ENCODE results near the gene CCL27. TPM values are rescaled to one million over a fixed set of nuclear protein-coding genes. Genes with fewer than 3 reads are reported as not detected.

Gene CCL27
- total and polyA plus RNA-seq, 7 donors, result 0.63 TPM; not detected in 6

DNA sequence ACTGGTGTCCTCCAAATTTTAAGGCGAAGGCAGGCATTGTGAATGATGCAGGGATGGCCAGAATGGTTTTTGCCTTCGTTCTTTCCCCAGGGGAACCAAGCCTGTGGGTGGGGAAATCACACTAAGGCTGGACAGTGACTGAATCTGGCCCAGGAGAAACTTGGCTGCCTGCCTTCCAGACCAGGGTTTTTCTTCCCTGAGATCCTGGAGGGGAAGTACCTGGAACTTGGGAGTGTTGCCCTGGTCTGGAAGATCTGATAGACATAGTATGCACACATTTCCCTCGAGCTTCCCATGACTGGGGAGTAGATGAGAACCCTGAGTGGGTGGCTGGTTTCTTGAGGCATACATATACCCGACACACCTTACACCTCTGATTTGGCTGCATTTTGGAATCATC is 11.1 kb downstream of the CCL27 start:
- H3K27ac ChIP-seq, result peak overlapping the region; percentile 83 to 91 (median 88)
- peak overlapping the region; percentile 43 to 56 (median 50) for H3K4me3 ChIP-seq
- H3K27me3 ChIP-seq, result no peaks in the 10 kb centered on the region
- intact Hi-C loops (cut with DNase I), result loop anchor here (5.0 kb wide), 1 partner anchor 341 kb away; no protein-coding TSS in a partner anchor
- no peaks in the 10 kb centered on the region for H3K9me3 ChIP-seq
- 42 to 66% methylated on average over 4 of the region's 4 CpGs for WGBS, 2 donors
- peak; percentile 81 for DNase-seq
- H3K4me1 ChIP-seq, result peaks cover 0 to 80% (median 70%) of the 10 kb centered on the region in 4 donors
- peaks cover 5 to 29% (median 14%) of the 10 kb centered on the region in 4 donors for H3K36me3 ChIP-seq
- no peak for TF ChIP-seq CTCF (IDR thresholded peaks at IDR 0.05)
- TF ChIP-seq EP300 (IDR thresholded peaks at IDR 0.05), result no peak
- no peak for TF ChIP-seq POLR2AphosphoS5 (IDR thresholded peaks at IDR 0.05)
- no peak for TF ChIP-seq POLR2A (IDR thresholded peaks at IDR 0.05)

DNA sequence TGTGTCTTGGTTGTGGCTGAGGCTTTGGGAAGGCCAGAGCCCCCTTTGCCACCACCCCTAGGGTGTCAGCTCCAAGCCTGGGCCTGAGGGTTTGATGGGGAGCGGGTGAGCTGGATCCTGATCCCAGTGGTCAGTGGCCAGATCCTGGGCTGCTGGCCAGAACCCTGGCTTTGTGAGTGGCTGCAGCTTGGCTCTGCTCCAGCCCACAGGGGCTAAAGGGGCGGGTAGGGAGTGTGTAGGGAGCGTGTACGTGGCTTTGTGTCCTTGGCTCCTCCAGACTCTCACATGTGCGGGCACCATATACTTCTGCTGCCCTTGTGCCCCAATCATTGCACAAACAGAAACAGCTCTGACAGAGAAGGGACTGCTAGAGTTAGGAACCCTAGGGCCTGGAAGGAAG is 11.6 kb downstream of the CCL27 start:
- 86 to 87% methylated on average over 5 of the region's 5 CpGs for WGBS, 2 donors
- no peak for TF ChIP-seq CTCF (IDR thresholded peaks at IDR 0.05)
- no peak for TF ChIP-seq POLR2A (IDR thresholded peaks at IDR 0.05)
- TF ChIP-seq EP300 (IDR thresholded peaks at IDR 0.05), result no peak
- no peak for TF ChIP-seq POLR2AphosphoS5 (IDR thresholded peaks at IDR 0.05)
- Histone ChIP-seq H3K27ac (peak overlapping the region; percentile 83 to 91 (median 88)), H3K27me3 (no peaks in the 10 kb centered on the region), H3K36me3 (peaks cover 5 to 29% (median 14%) of the 10 kb centered on the region in 4 donors), H3K4me1 (peaks cover 0 to 80% (median 75%) of the 10 kb centered on the region in 4 donors), H3K9me3 (no peaks in the 10 kb centered on the region), H3K4me3 (no peak overlapping the region)
- no peak for DNase-seq
- intact Hi-C loops (cut with DNase I), result loop anchor here (5.0 kb wide), 1 partner anchor 341 kb away; no protein-coding TSS in a partner anchor

GRCh38 chr9:34648673-34649072 is 13.8 kb downstream of the CCL27 start:
- no peak for DNase-seq
- Histone ChIP-seq H3K4me1 (peaks cover 0 to 59% (median 55%) of the 10 kb centered on the region in 4 donors), H3K36me3 (peaks cover 5 to 29% (median 14%) of the 10 kb centered on the region in 4 donors), H3K27ac (peak overlapping the region in 3 of 4 donors; percentile 83 to 90 (median 89)), H3K4me3 (no peak overlapping the region), H3K27me3 (no peaks in the 10 kb centered on the region), H3K9me3 (no peaks in the 10 kb centered on the region)
- WGBS, 2 donors, result 95 to 97% methylated on average over 8 of the region's 8 CpGs
- intact Hi-C loops (cut with DNase I), result loop anchor here (5.0 kb wide), 1 partner anchor 54 kb away; no protein-coding TSS in a partner anchor
- TF ChIP-seq CTCF (IDR thresholded peaks at IDR 0.05) (no peak), POLR2A (IDR thresholded peaks at IDR 0.05) (no peak), EP300 (IDR thresholded peaks at IDR 0.05) (no peak), POLR2AphosphoS5 (IDR thresholded peaks at IDR 0.05) (no peak)

GRCh38 chr9:34647651-34648050 is 14.8 kb downstream of the CCL27 start:
- no peak for DNase-seq
- H3K27me3 ChIP-seq, result no peaks in the 10 kb centered on the region
- intact Hi-C loops (cut with DNase I), result loop anchor here (5.0 kb wide), 1 partner anchor 55 kb away; no protein-coding TSS in a partner anchor
- H3K9me3 ChIP-seq, result no peaks in the 10 kb centered on the region
- 24 to 56% methylated on average over 10 of the region's 10 CpGs for WGBS, 2 donors
- TF ChIP-seq EP300 (IDR thresholded peaks at IDR 0.05), result no peak
- no peak for TF ChIP-seq POLR2AphosphoS5 (IDR thresholded peaks at IDR 0.05)
- TF ChIP-seq CTCF (IDR thresholded peaks at IDR 0.05), result no peak
- TF ChIP-seq POLR2A (IDR thresholded peaks at IDR 0.05), result no peak
- H3K4me3 ChIP-seq, result peak overlapping the region; percentile 50 to 81 (median 59)
- peaks cover 0 to 48% (median 45%) of the 10 kb centered on the region in 4 donors for H3K4me1 ChIP-seq
- peaks cover 5 to 29% (median 14%) of the 10 kb centered on the region in 4 donors for H3K36me3 ChIP-seq
- peak overlapping the region; percentile 83 to 94 (median 90) for H3K27ac ChIP-seq
